Measurements from ENCODE around the gene APIP.
A peak's percentile ranks its signal among the peaks of the same experiment; 100 is the strongest.
"Not testable (repeated sequence)": the region's sequence is repeated elsewhere in the genome, so short reads cannot be mapped to it uniquely, and the experiment has no call there.

Gene APIP

DNA sequence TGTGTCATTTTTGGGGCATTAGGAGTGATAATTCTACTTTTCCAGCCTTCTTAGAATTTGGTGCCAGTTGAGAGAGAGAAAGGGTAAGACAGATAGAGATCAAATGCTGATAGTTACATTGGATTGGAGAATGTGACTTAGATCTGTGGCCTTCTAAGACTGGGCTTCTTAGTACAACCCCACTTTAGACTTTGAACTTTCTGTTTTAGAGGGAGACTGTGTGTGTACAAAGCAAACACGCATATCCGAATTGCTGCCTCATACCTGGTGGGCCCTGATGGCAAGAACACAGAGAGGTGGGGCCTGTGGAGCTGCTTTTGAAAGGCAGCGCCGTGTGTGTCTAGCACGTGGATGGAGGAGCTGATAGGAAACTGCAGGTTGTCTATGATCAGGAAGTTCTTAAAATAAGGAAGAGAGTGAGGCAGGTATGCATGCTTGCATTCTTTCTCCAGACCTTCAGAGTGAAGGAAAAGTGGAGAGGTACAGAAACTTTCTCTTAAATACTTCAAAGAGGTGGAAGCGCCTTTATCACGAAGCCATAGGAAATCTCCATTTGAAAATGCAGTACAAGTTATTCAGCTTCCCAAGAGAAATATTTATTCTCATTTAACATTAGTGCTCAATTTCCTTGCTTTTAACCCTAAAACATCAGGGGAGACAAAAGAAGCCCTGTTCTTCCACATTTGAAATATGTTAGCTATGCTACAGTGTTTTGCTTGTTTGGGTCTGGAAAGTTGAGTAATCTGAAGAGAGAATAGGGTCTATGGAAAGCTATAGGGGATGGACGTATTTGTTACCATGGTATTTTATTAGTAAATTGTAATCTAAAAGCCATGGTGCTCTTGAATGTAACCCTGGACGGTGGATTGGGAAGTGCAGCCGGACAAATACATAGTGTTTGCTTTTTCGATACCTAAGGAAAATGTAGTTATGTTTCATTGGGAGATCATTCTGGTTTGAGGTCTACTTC is 13.9 kb upstream of the APIP start:
- Mint-ChIP-seq H3K36me3 (peaks cover 2% of the 10 kb centered on the region), H3K4me1 (peaks cover 25% of the 10 kb centered on the region), H3K9me3 (no peaks in the 10 kb centered on the region), H3K4me3 (no peak overlapping the region), H3K27ac (peak overlapping the region; percentile 56), H3K27me3 (no peaks in the 10 kb centered on the region)

DNA sequence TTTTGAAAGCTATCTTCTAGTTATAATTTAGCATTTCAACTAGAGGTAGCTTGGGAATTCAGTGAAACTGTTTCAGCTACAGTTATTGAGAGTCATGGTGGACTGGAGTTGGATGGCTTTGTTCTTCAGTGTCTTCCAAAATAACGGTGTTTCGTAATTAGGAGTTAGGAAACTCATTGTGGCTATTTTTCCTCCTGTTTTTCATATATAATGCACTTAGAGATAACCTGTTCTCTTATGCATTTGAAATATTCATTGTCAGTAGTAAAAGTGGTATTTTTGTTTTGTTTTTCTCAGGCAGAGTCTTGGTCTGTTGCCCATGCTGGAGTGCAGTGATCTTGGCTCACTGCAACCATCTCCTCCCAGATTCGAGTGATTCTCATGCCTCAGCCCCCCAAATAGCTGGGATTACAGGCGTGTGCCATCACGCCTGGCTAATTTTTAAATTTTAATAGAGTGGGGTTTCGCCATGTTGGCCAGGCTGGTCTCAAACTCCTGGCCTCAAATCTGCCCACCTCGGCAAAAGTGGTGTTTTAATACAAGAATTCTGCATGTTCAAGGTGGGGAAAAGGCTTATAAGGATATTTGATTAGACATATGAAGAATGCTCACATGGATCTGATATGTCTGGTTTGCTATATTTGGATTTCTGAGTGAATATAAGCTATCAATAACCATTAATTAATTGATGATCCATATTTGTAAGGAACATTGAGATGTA is 12.9 kb upstream of the APIP start:
- Mint-ChIP-seq H3K4me1 (peaks cover 25% of the 10 kb centered on the region), H3K27ac (no peak overlapping the region), H3K36me3 (peaks cover under 1% of the 10 kb centered on the region), H3K27me3 (no peaks in the 10 kb centered on the region), H3K4me3 (no peak overlapping the region), H3K9me3 (no peaks in the 10 kb centered on the region)

DNA sequence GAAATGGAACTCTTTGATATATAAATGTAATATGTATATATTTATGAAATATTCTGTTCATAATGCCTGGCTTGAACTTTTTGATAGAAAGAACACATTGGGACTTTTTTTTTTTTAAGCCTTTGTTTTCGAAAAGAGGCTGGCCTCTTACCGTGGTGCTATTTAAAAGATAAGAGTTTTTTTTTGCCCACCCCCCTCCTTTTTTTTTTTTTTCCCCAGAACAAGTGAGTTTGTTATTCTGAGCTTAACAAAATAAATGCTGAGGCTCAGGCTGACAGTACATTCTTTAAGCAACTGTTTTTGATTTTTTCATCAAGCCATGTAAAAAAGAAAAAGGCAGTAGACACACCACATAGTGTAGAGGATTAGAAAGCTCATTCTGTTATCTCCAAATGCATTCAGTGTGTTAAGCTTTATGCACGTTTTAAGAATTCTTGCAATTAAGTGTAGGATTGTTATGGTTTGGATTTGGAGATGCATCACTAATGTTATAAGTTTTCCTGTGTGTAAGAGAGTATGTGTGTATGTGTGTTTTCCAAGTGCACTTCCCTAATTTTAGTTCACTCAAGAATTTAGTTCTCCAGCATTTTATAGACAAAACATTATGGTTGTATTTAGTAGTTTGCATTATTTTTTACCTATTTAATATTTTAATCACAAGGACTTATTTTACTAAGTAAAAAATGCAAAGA is 12.2 kb upstream of the APIP start:
- Mint-ChIP-seq H3K9me3 (no peaks in the 10 kb centered on the region), H3K36me3 (no peaks in the 10 kb centered on the region), H3K4me3 (no peak overlapping the region)

DNA sequence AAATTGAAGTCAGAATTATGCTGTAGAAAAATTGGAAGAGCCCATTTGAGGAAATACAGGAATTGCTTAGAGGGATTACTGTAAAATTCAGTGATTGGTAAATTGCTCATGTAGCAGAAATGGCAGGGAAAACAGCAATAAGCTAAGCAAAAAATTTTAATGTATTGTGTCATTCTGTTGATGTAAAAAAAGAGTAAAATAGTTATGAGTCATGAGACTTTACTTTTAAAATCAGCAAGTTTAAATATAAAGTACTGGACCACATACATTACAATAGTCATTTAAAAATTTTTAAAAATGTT is 10.6 kb upstream of the APIP start:
- no peaks in the 10 kb centered on the region for H3K27me3 Mint-ChIP-seq
- no peak overlapping the region for H3K4me3 Mint-ChIP-seq
- H3K36me3 Mint-ChIP-seq, result no peaks in the 10 kb centered on the region
- peaks cover 32% of the 10 kb centered on the region for H3K4me1 Mint-ChIP-seq
- H3K27ac Mint-ChIP-seq, result no peak overlapping the region
- H3K9me3 Mint-ChIP-seq, result no peaks in the 10 kb centered on the region

More for the DNA sequence above, 12.2 kb upstream of the APIP start:
- H3K27me3 Mint-ChIP-seq, result no peaks in the 10 kb centered on the region
- H3K4me1 Mint-ChIP-seq, result peaks cover 29% of the 10 kb centered on the region
- H3K27ac Mint-ChIP-seq, result no peak overlapping the region

DNA sequence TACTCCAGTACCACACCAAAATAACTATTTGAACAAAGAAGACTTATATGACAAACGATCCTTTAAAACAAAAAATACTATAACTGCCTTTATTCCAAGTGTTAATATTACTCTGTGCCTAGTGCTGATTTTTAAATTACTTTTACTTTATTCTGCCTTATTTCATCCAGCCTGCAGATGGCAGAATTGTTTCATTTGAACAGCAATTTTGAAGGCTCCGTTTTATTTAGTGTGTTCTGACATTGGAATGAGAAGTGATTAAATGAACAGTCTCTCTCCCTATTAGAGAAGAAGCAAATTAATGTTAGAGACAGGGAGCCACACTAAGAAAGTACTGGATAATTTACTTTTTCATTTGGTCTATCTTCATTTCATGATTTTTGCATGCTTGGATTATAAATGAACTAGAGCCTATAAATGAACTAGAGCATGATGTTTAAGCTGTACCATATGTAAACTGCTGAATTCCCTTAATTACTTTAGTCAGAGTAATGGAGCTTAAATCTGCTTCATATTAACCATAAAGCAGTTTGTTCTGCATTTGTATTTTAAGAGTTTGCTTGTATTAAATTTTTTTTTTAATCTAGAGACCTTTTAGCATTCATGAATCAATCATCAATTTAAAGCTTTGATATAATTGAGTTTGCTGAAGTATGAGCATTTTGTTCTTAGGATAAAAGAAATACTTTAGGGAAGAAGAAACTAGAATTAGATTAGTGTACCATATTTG is 10.1 kb upstream of the APIP start:
- no peaks in the 10 kb centered on the region for H3K9me3 Mint-ChIP-seq
- no peaks in the 10 kb centered on the region for H3K27me3 Mint-ChIP-seq
- H3K27ac Mint-ChIP-seq, result no peak overlapping the region
- no peaks in the 10 kb centered on the region for H3K36me3 Mint-ChIP-seq
- no peak overlapping the region for H3K4me3 Mint-ChIP-seq
- H3K4me1 Mint-ChIP-seq, result peaks cover 33% of the 10 kb centered on the region

DNA sequence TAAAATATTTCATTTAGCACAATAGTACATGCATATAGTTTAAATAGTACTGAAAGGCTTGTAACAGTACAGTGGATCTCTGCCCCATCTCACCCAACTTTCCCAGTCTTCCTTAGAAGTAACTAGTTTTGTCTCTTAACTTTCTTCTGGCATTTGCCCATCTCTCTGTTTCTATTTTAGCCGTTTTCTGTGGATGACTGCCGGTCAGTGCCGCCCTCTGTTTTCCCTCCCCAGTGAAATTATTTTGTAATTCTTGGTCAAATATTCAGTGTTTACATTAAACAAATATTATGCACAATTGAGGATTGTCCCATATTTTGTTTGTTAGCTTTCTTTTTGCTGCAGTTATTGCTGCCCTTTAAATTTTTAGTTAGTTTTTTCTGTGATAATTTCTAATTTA is 8.5 kb upstream of the APIP start:
- Mint-ChIP-seq H3K4me3 (no peak overlapping the region), H3K27ac (no peak overlapping the region), H3K27me3 (no peaks in the 10 kb centered on the region), H3K36me3 (no peaks in the 10 kb centered on the region), H3K9me3 (no peaks in the 10 kb centered on the region), H3K4me1 (peaks cover 42% of the 10 kb centered on the region)

DNA sequence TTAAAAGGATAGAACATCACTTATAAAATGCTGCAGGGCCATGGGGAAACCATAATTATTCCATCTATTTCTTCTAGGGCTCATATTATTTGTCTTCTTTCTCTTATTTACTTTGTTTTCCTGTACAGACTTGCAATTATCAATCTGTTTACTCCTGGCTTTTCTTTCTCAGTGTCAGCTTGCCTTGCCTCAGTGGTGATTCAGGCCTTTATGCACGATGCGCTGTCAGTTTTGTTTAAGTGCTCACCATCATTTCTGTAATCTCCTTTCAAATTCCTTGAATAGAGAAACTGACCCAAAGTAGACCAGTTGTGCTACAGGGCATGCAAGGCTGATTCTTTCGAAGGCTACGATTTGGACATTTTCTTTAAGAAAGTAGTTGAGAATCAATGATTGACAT is 5.0 kb upstream of the APIP start:
- peaks cover 46% of the 10 kb centered on the region for H3K4me1 Mint-ChIP-seq
- H3K4me3 Mint-ChIP-seq, result no peak overlapping the region
- no peaks in the 10 kb centered on the region for H3K36me3 Mint-ChIP-seq
- H3K9me3 Mint-ChIP-seq, result no peaks in the 10 kb centered on the region
- H3K27ac Mint-ChIP-seq, result no peak overlapping the region
- H3K27me3 Mint-ChIP-seq, result no peaks in the 10 kb centered on the region

DNA sequence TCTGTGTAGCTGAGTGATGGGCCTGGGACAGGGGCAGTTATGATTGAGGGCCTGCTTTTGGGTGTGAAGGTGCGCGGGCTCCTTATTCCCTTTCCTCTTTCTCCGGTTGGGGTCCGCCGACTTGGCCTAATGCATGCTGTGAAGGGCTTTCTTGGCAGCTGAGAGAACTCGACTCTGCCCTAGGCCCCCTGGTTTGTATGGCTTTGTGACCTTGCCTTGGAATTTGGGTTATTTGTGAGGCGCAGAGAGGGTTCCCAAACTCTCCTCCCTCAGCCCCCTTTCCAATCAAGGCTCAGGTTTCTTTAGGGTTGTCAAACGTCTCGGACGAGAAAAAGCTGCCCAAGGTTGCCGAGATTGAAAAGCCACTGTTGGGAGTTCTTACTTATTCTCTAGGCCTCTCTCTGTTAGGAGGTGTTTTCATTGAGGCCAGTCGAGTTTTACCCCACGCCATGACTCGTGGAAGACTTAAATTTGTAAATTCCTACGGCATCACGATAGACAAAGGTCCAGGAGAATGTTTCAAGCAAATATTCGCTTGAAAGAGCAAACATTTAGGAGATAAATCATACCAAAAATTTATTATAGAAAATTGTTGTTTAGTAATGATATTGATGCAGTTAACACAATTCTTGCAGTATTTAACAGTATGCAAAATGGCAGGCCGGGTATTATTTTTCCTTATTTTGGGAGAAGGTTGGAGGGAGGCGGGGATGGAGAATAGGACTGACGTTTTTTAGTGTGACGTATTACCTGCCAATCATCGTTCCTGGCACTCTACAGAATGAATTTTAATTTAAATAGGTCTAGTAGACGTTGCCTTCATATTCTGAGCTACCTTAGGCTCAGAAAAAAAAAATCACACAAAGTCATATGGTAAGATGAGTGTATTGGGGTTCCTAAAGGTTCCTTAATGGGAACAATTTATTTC is 928 bp upstream of the APIP start:
- Mint-ChIP-seq H3K9me3 (no peaks in the 10 kb centered on the region), H3K27me3 (no peaks in the 10 kb centered on the region), H3K4me3 (peak overlapping the region; percentile 94), H3K27ac (peak overlapping the region; percentile 89), H3K36me3 (peaks cover 8% of the 10 kb centered on the region), H3K4me1 (peaks cover 58% of the 10 kb centered on the region)

DNA sequence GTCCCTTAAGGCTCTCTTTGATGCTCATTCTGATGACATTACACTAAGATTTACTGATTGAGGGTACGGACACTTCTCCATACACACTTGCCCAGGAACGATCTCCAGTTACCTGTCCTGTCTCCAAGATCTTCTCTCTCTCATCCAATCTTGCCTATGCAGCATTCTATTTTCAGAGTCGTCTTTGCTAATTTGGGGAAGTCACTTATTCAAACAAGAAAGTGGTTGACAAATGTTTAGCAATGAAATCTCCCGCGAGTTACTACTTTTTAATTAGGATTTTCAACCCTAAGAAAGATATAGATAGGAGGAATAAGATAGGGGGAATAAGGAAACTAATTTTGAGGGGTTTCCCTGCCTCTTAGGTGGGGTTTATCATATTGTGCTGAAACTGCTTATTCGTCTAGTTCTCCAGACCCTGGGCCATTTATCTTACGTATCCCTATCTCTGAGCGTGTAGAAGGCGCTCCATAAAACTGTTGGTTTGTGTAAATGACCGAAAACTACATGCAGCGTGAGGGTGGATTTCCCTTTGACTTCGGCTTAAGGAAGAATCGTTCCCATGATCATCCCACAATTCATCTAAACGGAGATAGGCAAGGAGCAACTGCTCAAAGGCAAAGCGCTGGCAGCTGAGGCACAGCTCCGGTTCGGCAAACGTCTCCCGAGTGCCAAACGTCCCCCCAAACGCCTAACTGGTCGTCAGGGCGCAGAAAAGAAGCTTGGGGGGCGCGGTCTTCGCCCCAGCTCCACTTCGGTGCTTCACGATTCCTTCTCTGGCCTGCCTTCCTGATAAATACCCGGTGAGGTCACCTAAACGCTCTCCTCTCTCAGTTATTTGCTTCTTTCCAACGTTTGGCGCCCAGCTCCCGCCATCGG is 804 bp downstream of the APIP start:
- H3K36me3 Mint-ChIP-seq, result peaks cover 8% of the 10 kb centered on the region
- no peaks in the 10 kb centered on the region for H3K9me3 Mint-ChIP-seq
- H3K27me3 Mint-ChIP-seq, result no peaks in the 10 kb centered on the region
- H3K4me3 Mint-ChIP-seq, result peak overlapping the region; percentile 94
- peak overlapping the region; percentile 89 for H3K27ac Mint-ChIP-seq
- H3K4me1 Mint-ChIP-seq, result peaks cover 49% of the 10 kb centered on the region

DNA sequence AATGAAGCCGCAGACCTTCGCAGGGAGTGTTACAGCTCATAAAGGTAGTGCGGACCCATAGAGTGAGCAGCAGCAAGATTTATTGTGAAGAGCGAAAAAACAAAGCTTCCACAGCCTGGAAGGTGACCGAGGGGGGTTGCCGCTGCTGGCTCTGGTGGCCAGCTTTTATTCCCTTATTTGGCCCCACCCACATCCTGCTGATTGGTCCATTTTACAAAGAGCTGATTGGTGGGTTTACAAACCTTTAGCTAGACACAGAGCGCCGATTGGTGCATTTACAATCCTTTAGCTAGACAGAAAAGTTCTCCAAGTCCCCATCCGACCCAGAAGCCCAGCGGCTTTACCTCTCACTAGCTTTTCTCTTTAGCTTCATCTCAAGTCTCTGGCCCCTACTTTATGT is 2.6 kb downstream of the APIP start:
- H3K4me1 Mint-ChIP-seq, result peaks cover 39% of the 10 kb centered on the region
- H3K4me3 Mint-ChIP-seq, H3K9me3 Mint-ChIP-seq, H3K36me3 Mint-ChIP-seq, H3K27ac Mint-ChIP-seq, H3K27me3 Mint-ChIP-seq: not testable (repeated sequence)

DNA sequence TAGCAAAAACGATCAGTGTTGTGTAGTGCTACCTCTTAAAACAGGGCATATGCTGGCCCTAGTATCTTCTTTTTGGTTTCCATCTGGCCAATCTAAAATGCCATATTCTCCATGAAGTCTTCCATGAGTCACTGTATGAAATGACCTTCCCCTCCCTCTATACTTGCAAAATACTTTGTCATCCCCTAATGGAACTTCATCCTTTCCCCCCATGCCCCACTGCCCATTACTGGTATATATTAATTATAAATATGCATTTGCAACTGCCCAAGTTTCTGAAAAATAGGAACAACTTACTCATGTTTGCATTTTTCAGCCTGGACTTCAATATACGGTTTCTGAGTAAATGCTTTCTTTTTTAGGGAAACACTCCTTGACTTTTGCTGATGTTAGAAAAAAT is 4.5 kb downstream of the APIP start:
- peaks cover 22% of the 10 kb centered on the region for H3K4me1 Mint-ChIP-seq
- no peak overlapping the region for H3K4me3 Mint-ChIP-seq
- no peaks in the 10 kb centered on the region for H3K27me3 Mint-ChIP-seq
- no peak overlapping the region for H3K27ac Mint-ChIP-seq
- H3K36me3 Mint-ChIP-seq, result peaks cover 13% of the 10 kb centered on the region
- H3K9me3 Mint-ChIP-seq, result no peaks in the 10 kb centered on the region

DNA sequence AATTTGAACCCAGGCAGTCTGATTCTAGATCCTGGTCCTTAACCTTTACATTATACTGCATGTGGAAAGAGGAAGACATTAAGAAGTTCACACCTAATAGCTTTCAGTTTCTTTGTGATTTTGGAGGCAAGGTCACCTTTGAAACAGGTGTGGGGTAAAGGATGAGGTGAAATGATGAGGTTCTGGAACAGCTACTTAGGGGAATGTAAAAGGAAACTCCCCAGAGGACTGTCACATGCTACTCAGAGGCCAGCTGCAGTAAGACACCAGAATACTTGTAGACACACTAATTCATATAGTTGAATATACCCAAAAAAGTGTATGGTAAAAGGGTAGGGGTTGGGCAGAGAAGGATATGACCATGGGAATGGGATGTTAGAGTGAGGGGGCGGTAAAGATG is 5.4 kb downstream of the APIP start:
- H3K36me3 Mint-ChIP-seq, result peaks cover 18% of the 10 kb centered on the region
- H3K4me1 Mint-ChIP-seq, result peaks cover 27% of the 10 kb centered on the region
- no peak overlapping the region for H3K27ac Mint-ChIP-seq
- H3K4me3 Mint-ChIP-seq, result no peak overlapping the region
- no peaks in the 10 kb centered on the region for H3K27me3 Mint-ChIP-seq
- no peaks in the 10 kb centered on the region for H3K9me3 Mint-ChIP-seq

DNA sequence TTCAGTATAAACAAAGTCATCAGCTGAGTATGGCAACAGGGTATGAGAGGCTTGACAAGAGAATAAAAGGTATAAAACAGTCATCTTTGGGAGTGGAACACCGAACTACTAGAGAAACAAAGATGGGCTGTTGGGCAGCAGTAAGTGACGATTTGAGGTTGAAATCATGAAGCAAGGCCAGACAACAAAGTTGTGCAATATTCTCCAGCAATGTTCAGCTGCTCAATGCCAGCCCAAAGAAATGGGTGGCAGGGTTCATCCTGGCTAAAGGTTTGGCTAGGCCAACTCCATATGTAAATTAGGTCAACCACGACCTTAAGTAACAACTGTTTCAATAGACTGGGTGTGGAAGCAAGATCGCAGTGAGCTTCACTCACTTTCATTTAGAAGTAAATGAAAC is 6.2 kb downstream of the APIP start:
- H3K27ac Mint-ChIP-seq, result no peak overlapping the region
- no peaks in the 10 kb centered on the region for H3K9me3 Mint-ChIP-seq
- no peaks in the 10 kb centered on the region for H3K27me3 Mint-ChIP-seq
- H3K4me3 Mint-ChIP-seq, result no peak overlapping the region
- peaks cover 15% of the 10 kb centered on the region for H3K36me3 Mint-ChIP-seq
- H3K4me1 Mint-ChIP-seq, result peaks cover 22% of the 10 kb centered on the region

DNA sequence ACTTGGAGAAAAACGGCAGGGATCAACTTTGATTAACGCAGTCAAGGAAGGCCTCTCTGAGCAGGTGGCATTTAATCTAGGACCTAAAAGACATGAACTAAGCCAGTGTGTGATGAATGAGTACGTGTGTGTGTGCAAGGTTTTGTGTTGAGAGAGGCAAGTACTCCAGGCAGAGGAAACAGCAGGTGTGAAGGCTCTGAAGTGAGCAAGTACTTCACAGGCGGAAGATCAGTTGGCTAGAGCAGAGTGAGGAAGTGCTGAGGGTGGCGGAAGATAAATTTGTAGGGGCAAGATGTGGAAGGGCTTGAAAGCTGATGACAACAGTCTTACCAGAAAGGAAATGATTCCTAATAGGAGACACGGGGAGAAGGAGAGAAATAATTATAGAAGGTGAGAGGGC is 6.8 kb downstream of the APIP start:
- H3K27ac Mint-ChIP-seq, result no peak overlapping the region
- no peaks in the 10 kb centered on the region for H3K9me3 Mint-ChIP-seq
- no peaks in the 10 kb centered on the region for H3K27me3 Mint-ChIP-seq

More for the DNA sequence above, 6.8 kb downstream of the APIP start:
- H3K4me3 Mint-ChIP-seq, result no peak overlapping the region
- peaks cover 26% of the 10 kb centered on the region for H3K4me1 Mint-ChIP-seq
- H3K36me3 Mint-ChIP-seq, result peaks cover 20% of the 10 kb centered on the region

Data from activated naive CD4-positive, alpha-beta T cell treated with anti-CD3 and anti-CD28 coated beads, Interleukin-2, amount 50 U/mL, for 24 hours (primary cell).